ENCODE results near the gene CACNA1C. TPM values are rescaled to one million over a fixed set of nuclear protein-coding genes. Genes with fewer than 3 reads are reported as not detected.

CACNA1C gene
- total RNA-seq, 1 donor from 2014 or later = 1.6 TPM

DNA sequence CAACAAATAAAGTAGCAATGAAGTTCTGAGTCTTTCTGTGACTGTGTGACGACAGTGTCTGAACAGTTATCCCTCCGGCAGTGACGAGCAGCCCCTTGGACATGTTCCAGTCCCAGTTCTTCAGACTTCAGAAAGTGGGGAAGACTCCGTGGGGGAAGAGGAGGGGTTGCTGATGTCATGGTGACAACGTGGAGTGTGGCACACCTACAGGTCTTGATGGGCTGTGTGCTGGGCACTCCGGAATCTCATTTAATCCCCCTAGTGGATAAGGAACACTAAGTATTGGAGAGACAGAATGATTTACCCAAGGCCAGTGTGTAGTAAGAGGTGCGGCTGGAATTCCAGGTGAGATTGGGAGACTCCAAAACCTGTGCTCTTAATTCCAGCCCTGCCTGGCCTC, 280.2 kb downstream of the CACNA1C start:
- Mint-ChIP-seq H3K4me3 (no peak overlapping the region), H3K9me3 (peaks cover 5% of the 10 kb centered on the region), H3K27me3 (ENCODE audit: low read depth) (no peaks in the 10 kb centered on the region), H3K27ac (ENCODE audit: unreplicated experiment) (peak overlapping the region; percentile 90), H3K4me1 (peaks cover 54% of the 10 kb centered on the region), H3K36me3 (ENCODE audit: low read depth) (no peaks in the 10 kb centered on the region)
- DNase-seq (ENCODE audit: low read depth, low spot score) = no peak
- TF ChIP-seq, protein P1, sequence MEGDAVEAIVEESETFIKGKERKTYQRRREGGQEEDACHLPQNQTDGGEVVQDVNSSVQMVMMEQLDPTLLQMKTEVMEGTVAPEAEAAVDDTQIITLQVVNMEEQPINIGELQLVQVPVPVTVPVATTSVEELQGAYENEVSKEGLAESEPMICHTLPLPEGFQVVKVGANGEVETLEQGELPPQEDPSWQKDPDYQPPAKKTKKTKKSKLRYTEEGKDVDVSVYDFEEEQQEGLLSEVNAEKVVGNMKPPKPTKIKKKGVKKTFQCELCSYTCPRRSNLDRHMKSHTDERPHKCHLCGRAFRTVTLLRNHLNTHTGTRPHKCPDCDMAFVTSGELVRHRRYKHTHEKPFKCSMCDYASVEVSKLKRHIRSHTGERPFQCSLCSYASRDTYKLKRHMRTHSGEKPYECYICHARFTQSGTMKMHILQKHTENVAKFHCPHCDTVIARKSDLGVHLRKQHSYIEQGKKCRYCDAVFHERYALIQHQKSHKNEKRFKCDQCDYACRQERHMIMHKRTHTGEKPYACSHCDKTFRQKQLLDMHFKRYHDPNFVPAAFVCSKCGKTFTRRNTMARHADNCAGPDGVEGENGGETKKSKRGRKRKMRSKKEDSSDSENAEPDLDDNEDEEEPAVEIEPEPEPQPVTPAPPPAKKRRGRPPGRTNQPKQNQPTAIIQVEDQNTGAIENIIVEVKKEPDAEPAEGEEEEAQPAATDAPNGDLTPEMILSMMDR (conservative IDR thresholded peaks at IDR 0.05) = no peak

DNA sequence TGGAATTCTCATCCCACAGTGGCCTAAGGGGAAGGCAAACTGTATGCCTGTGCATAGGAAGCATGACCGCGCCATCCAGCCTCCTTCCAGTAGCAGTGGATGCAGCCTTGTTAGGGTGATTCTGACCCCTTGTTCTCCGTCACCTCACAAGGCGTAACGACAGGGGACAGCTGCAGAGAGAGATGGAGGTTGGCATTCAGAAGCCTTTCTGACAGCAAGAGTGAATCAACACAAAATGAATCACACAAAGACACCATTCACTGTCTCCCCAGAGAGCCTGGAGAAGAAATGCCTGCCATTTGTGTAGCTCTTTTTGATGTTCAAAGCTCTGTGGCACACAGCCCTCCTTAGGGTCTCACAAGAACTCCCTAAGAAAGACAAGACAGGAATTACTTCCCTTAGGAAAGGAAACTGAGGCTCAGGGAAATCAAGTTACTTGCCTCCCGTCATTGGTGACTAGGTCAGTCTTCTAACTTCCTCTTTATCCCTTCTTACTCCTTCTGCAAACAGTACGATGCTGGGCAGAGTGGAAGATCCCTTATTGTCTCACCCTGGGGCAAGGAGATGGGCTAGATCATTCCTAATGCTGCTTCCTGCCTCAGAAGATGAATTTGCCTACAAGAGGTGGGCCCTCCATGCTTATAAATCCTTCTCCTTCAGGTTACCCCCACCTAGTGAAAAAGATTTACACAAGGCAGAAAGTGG, 280.9 kb downstream of the CACNA1C start:
- H3K4me1 Mint-ChIP-seq = peaks cover 54% of the 10 kb centered on the region
- H3K27me3 Mint-ChIP-seq (ENCODE audit: low read depth) = no peaks in the 10 kb centered on the region
- TF ChIP-seq, protein P1 (conservative IDR thresholded peaks at IDR 0.05) = no peak
- peak; percentile 13 for DNase-seq (ENCODE audit: low read depth, low spot score)
- peaks cover 5% of the 10 kb centered on the region for H3K9me3 Mint-ChIP-seq
- H3K27ac Mint-ChIP-seq (ENCODE audit: unreplicated experiment) = peak overlapping the region; percentile 90
- H3K36me3 Mint-ChIP-seq (ENCODE audit: low read depth) = no peaks in the 10 kb centered on the region
- H3K4me3 Mint-ChIP-seq = peak overlapping the region; percentile 8

DNA sequence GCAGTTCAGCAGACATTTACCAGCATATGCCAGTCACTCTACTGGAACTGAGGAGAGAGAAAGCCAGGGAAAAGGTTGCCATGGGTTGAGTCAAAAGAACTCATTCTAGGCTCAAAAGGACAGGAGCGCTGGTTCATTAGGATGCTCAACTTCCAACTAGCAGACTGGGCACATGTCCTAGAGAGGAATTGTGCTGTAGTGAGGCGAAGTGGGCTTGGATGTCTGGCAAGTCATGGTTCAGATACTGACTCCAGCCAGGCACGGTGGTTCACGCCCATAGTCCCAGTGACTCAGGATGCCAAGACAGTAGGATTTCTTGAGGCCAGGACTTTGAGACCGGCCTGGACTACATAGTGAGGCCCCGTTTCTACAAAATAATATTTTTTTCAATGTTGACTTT, 281.5 kb downstream of the CACNA1C start:
- H3K4me1 Mint-ChIP-seq = peaks cover 54% of the 10 kb centered on the region
- H3K9me3 Mint-ChIP-seq = peaks cover 5% of the 10 kb centered on the region
- H3K36me3 Mint-ChIP-seq (ENCODE audit: low read depth) = no peaks in the 10 kb centered on the region
- H3K27ac Mint-ChIP-seq (ENCODE audit: unreplicated experiment) = peak overlapping the region; percentile 90
- no peaks in the 10 kb centered on the region for H3K27me3 Mint-ChIP-seq (ENCODE audit: low read depth)
- TF ChIP-seq, protein P1 (conservative IDR thresholded peaks at IDR 0.05) = no peak
- no peak overlapping the region for H3K4me3 Mint-ChIP-seq
- DNase-seq (ENCODE audit: low read depth, low spot score) = no peak

DNA sequence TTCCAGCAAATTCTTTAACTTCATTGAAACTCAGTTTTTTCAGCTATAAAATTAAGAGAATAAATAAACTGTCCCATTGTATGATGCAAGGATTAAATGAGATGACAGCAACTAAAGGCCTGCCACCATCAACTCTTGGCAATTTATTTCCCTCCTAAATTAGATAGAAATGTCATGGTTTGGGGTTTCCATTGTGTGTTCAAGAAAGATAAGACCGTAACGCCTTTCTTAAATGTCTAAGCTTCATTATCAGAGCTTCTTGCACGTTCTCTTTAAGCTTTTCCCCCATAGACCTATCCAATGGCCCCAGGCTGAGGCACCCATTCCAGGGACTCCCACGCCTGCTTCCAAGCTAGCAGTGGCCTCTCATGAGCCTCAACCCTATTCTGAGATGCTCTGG, 281.9 kb downstream of the CACNA1C start:
- Mint-ChIP-seq H3K36me3 (ENCODE audit: low read depth) (no peaks in the 10 kb centered on the region), H3K4me3 (no peak overlapping the region), H3K27me3 (ENCODE audit: low read depth) (no peaks in the 10 kb centered on the region), H3K4me1 (peaks cover 54% of the 10 kb centered on the region), H3K27ac (ENCODE audit: unreplicated experiment) (no peak overlapping the region), H3K9me3 (peaks cover 5% of the 10 kb centered on the region)
- no peak for DNase-seq (ENCODE audit: low read depth, low spot score)
- TF ChIP-seq, protein P1 (conservative IDR thresholded peaks at IDR 0.05) = no peak

DNA sequence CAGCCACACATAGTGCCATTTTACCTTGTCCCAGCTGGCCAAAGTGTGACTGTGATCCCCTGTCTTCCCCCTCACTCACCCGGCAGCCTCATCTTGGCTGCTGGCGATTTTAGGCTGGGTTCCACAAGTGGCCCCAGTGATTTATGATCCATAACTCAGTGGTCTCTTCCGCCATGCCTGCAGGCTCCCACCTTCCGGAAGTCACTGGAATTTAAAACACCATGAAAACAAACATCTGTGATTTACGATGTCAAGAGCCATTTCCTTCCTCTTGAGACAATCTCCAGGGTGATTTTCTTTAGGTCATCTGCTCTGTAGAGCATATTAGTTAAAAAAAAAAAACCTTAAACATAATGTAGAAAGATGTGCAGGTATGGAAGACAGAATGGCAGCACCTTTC, 282.3 kb downstream of the CACNA1C start:
- Mint-ChIP-seq H3K27ac (ENCODE audit: unreplicated experiment) (no peak overlapping the region), H3K4me1 (peaks cover 54% of the 10 kb centered on the region), H3K9me3 (peaks cover 5% of the 10 kb centered on the region), H3K36me3 (ENCODE audit: low read depth) (no peaks in the 10 kb centered on the region), H3K4me3 (no peak overlapping the region), H3K27me3 (ENCODE audit: low read depth) (no peaks in the 10 kb centered on the region)
- TF ChIP-seq, protein P1 (conservative IDR thresholded peaks at IDR 0.05) = no peak
- no peak for DNase-seq (ENCODE audit: low read depth, low spot score)
